ENCODE data around the gene MEF2A. TPM values are rescaled to one million over a fixed set of nuclear protein-coding genes. Genes with fewer than 3 reads are reported as not detected.

MEF2A gene
- total RNA-seq, 1 experiment from 2014 or later, result 21.3 TPM

GRCh38 chr15:99554880-99555488 lies 10.8 kb upstream of the MEF2A start:
- Histone ChIP-seq H3K9ac (ENCODE audit: low read length) (no peak overlapping the region), H3F3A (ENCODE audit: low read length, unreplicated experiment) (no peaks in the 10 kb centered on the region), H3K36me3 (ENCODE audit: low read depth, low read length) (no peaks in the 10 kb centered on the region), H2AFZ (ENCODE audit: low read length) (no peak overlapping the region), H3K79me2 (ENCODE audit: low read length) (no peaks in the 10 kb centered on the region), H4K20me1 (ENCODE audit: low read length) (no peaks in the 10 kb centered on the region), H3K27ac (ENCODE audit: low read length) (no peak overlapping the region), H3K9me2 (replicated peaks; ENCODE audit: low read length) (no peaks in the 10 kb centered on the region), H3K4me2 (ENCODE audit: low read length) (no peak overlapping the region), H3K4me3 (ENCODE audit: low read length) (no peak overlapping the region), H3K4me1 (ENCODE audit: insufficient read depth, low read length) (no peaks in the 10 kb centered on the region), H3K27me3 (ENCODE audit: low read length) (no peaks in the 10 kb centered on the region), H3K9me3 (ENCODE audit: low read length) (no peaks in the 10 kb centered on the region)
- no TSS peak for BruUV-seq (replicated peaks)
- no peak for TF ChIP-seq EZH2 (IDR thresholded peaks at IDR 0.05; ENCODE audit: low read length, unreplicated experiment)
- no peak for TF ChIP-seq EZH2phosphoT487 (IDR thresholded peaks at IDR 0.05; ENCODE audit: borderline replicate concordance, low read length)
- TF ChIP-seq CTCF (conservative IDR thresholded peaks at IDR 0.05; ENCODE audit: low read depth, low read length), result no peak
- ChIA-PET POLR2A (ENCODE audit: unreplicated experiment) (no interaction called here), CTCF (no interaction called here)
- intact Hi-C loops (cut with micrococcal nuclease), result no loop called here
- DNase-seq, result no peak
- ATAC-seq, result no peak

GRCh38 chr15:99556011-99556410 lies 9.8 kb upstream of the MEF2A start:
- DNase-seq (no peak), ATAC-seq (no peak)
- no peaks in the 10 kb centered on the region for H3K79me2 ChIP-seq (ENCODE audit: low read length)
- H3K27ac ChIP-seq (ENCODE audit: low read length), result no peak overlapping the region
- POLR2A ChIA-PET (ENCODE audit: unreplicated experiment), result no interaction called here
- H4K20me1 ChIP-seq (ENCODE audit: low read length), result no peaks in the 10 kb centered on the region
- H3K4me2 ChIP-seq (ENCODE audit: low read length), result no peak overlapping the region
- no peak overlapping the region for H2AFZ ChIP-seq (ENCODE audit: low read length)
- no peaks in the 10 kb centered on the region for H3K9me2 ChIP-seq (replicated peaks; ENCODE audit: low read length)
- no peaks in the 10 kb centered on the region for H3K9me3 ChIP-seq (ENCODE audit: low read length)
- H3K9ac ChIP-seq (ENCODE audit: low read length), result no peak overlapping the region
- TF ChIP-seq CTCF (conservative IDR thresholded peaks at IDR 0.05; ENCODE audit: low read depth, low read length) (no peak), EZH2phosphoT487 (IDR thresholded peaks at IDR 0.05; ENCODE audit: borderline replicate concordance, low read length) (no peak), EZH2 (IDR thresholded peaks at IDR 0.05; ENCODE audit: low read length, unreplicated experiment) (no peak)
- no peaks in the 10 kb centered on the region for H3F3A ChIP-seq (ENCODE audit: low read length, unreplicated experiment)
- no peaks in the 10 kb centered on the region for H3K36me3 ChIP-seq (ENCODE audit: low read depth, low read length)
- CTCF ChIA-PET, result no interaction called here
- H3K27me3 ChIP-seq (ENCODE audit: low read length), result no peaks in the 10 kb centered on the region
- no peaks in the 10 kb centered on the region for H3K4me1 ChIP-seq (ENCODE audit: insufficient read depth, low read length)
- BruUV-seq (replicated peaks), result no TSS peak
- no peak overlapping the region for H3K4me3 ChIP-seq (ENCODE audit: low read length)
- intact Hi-C loops (cut with micrococcal nuclease), result no loop called here

GRCh38 chr15:99556578-99556977 lies 9.2 kb upstream of the MEF2A start:
- Histone ChIP-seq H3K4me2 (ENCODE audit: low read length) (no peak overlapping the region), H3K27ac (ENCODE audit: low read length) (no peak overlapping the region), H3K36me3 (ENCODE audit: low read depth, low read length) (no peaks in the 10 kb centered on the region), H3K79me2 (ENCODE audit: low read length) (no peaks in the 10 kb centered on the region), H3K27me3 (ENCODE audit: low read length) (no peaks in the 10 kb centered on the region), H3K9me3 (ENCODE audit: low read length) (no peaks in the 10 kb centered on the region), H3K4me3 (ENCODE audit: low read length) (no peak overlapping the region), H3F3A (ENCODE audit: low read length, unreplicated experiment) (no peaks in the 10 kb centered on the region), H2AFZ (ENCODE audit: low read length) (no peak overlapping the region), H4K20me1 (ENCODE audit: low read length) (no peaks in the 10 kb centered on the region), H3K4me1 (ENCODE audit: insufficient read depth, low read length) (no peaks in the 10 kb centered on the region), H3K9ac (ENCODE audit: low read length) (no peak overlapping the region), H3K9me2 (replicated peaks; ENCODE audit: low read length) (no peaks in the 10 kb centered on the region)
- DNase-seq (no peak), ATAC-seq (no peak)
- POLR2A ChIA-PET (ENCODE audit: unreplicated experiment), result no interaction called here
- CTCF ChIA-PET, result no interaction called here
- BruUV-seq (replicated peaks), result no TSS peak
- TF ChIP-seq EZH2phosphoT487 (IDR thresholded peaks at IDR 0.05; ENCODE audit: borderline replicate concordance, low read length), result no peak
- TF ChIP-seq EZH2 (IDR thresholded peaks at IDR 0.05; ENCODE audit: low read length, unreplicated experiment), result no peak
- TF ChIP-seq CTCF (conservative IDR thresholded peaks at IDR 0.05; ENCODE audit: low read depth, low read length), result no peak
- intact Hi-C loops (cut with micrococcal nuclease), result no loop called here
